ENCODE measurements around the gene PHKA2.

The PHKA2 gene

DNA sequence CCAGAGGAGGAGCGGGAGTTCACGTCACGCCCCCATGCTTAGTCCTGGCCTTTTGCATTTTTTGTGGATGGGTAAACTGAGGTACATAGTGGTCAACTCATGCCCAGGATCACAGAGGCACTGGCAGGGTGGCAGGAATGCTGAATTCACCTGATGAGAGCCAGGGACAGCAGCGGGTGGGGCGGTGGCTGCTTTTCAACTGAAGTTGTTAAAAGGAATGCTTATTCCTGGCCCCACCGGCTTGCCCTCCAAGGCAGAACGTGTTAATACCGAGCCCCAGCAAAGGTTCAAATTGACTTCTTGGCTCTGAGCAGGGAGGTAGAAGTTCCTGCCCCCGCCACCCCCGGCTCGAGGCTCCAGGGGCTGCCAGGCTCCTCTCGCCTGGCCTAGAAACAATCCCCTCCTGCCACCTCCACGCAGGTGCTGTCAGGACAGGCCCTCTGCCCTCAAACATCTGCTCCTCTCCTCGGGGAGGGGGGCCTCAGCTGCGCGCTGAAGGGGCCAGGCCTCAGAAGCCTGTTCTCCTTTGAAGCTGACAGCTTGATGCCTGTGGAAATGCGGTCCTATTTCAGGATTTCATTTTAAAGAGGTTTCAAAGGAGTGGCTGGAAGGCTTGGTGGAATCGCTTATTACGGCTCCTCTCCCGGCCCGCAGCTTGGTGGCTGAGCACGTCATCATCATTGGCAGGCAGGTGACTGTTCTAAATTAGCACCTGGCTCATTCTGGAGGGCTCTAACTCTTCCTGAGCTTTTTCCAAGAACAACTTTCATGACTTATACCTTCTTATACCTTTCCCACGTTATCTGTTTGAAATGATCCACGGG, 93.0 kb downstream of the PHKA2 start:
- no peak for DNase-seq (ENCODE audit: low read depth in 1 of 2, low spot score in 1 of 2)

DNA sequence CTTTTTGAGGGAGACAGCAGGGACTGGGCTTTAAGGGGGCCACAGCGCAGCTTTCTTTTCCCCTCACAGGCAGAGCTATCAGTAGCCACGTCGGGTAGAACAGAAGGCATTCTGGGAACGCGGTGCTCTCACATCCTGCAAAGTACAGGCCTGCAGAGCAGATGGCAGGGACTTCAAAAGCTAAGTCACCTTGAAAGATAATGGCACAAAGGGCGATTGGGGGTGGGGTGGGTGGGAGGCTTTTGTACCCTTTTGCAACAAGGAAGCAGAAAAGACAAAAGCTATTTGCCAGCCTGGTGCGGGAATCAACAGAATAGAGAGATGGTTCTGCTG, 93.9 kb downstream of the PHKA2 start:
- DNase-seq (ENCODE audit: low read depth in 1 of 2, low spot score in 1 of 2), result no peak

DNA sequence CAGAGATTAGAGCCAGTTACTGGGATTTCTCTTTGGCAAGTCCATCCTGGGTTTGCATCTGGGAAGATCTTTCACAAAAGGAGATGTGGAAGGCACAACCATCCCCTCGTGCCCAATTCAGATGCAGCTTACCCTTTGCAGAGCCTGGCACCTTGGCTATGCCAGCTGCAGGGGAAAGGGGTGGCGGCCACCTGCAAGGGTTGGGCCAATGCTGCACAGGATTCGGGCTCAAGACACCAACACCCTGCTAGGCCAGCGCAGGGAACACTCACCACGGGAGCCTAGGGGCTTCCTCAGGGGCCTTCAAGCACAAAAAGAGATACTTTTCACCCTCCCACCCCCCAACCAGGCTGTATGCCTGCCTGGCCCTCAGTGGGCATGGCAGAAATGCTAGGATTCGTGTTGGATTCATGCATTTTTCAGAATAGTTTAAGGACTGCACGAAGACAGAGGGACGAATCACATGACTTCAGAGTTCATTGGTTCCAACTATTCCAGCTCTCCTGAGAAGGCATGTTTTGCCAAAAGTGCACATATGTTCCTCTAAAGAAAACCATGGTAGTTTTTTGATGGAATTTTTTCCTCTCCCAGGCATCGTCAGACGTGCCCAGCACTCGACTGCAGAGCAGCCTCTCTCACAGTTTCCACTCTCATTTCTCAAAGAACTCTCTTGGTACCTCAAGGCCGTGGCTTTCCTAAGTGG, 94.4 kb downstream of the PHKA2 start:
- DNase-seq (ENCODE audit: low read depth in 1 of 2, low spot score in 1 of 2), result no peak

DNA sequence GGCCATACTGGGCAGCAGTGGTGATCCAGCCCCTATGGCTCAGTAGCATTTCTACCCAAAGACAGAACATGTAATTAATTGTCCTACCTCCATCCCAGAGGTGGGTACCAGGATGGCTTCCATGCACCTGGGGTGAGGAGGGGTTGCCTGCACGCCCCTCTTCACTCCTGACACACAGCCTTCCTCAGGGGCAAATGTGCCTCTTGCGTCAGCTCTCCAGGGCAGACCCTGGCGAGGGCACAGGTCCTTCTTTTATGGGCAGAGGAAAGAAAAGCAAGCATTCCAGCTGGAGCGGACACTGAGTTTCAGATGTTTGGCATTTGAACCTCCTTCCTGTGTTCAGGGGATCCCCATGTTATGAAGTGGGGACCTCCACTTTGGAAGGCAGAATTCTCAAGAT, 95.6 kb downstream of the PHKA2 start:
- no peak for DNase-seq (ENCODE audit: low read depth in 1 of 2, low spot score in 1 of 2)

DNA sequence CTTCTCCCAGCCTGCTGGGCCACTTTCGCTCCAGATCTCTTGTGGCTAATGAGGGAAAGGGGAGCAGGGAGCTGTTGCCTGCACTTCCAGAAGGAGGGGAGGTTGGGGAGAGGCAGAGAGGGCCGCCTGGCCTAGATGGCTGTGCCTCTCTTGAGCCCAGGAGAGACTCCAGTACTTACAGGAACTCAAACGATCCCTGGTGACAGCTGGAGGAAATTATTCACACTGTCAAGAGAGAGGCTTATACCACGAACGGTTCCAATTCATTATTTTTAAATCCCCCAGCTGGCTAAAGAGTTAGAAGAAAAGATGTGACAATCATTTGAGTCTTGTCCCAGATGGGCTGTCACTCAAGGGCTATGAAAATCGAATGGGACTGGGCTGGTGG, 96.1 kb downstream of the PHKA2 start:
- DNase-seq (ENCODE audit: low read depth in 1 of 2, low spot score in 1 of 2), result no peak

DNA sequence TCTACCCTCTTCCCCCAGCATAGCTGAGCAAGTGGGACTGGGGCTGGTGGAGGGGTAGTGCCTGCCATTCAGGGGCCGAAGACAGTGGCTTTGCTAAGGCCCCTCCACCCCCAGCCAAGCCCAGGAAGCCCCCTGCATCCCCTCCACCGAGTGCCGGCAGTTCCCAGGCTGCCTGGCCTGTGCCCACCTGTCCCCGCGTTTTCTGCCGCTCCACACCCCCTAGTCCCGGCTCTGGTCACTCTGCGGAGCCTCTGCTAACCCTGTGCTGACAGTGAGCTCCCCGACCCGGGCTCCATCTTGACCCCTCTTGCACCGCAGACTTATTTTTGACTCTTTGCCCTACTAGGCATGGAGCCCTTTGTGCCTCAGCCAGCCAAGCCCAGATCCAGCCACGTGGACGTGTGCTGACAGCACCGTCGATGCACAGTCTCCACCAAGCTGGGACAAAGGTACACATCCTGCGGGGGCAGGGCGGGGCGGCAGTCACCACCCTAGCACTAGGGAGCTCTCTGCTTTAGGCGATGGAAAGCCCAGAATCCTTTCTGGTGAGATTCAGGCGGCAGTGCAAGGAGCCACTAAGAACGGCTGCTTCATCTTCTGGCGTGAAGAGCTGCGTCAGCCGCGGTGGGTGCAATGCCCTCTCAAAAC, 96.6 kb downstream of the PHKA2 start:
- no peak for DNase-seq (ENCODE audit: low read depth in 1 of 2, low spot score in 1 of 2)

DNA sequence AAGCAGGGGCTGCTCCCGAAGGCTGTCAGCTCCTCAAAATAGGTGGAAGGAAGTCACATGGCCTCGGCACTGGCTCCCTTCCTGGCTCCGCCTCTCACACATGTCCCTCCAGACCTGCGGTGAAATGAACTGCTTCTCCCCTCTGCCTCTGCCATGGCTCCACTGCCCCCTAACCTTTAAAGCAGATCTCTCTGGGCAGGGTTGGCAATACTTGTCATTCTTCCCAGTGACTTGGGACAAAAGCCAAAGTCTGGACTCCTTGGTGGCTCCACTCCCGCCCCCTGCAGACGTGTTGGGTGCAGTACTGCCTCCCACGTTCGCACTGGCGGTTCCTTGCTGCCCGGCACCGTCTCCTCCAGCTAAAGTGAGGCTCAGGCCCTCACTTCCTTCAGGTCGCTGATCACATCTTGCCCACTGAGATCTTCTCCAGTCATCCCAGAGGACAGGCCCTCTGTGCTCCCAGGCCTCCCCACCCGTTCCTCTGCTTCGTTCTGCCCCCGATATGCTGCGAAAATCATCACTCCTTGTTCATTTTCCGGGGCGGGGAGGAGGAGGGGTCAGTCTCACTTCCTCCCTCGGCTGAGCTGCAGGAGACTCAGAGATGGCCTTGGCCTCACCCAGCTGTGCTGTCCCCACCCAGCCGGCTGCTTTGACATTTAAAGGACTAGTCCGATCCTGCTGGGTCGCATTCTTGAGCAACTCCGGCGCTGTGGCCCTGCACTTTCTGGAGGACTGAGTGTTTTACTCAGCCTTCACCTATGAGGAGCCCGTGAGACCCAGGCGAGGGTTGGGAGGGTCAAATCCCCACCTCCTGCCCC, 97.4 kb downstream of the PHKA2 start:
- DNase-seq (ENCODE audit: low read depth in 1 of 2, low spot score in 1 of 2), result peak in 1 of 2 donors; percentile 5

DNA sequence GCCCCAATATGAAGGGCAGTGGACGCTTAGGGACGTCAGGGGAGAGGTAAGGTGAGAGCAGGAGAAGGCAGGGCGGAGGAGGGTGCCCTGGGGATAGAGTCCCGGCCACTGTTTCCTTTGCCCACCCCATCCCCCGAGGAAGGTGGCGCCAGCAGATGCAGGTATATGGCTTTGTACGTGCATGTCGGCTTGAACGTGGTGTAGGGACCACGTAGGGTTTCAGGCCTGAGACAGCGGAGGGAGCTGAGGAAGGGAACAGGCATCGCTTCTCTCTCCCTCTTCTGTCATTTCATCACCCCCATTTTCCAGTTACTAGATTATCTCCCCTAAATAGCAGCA, 97.9 kb downstream of the PHKA2 start:
- DNase-seq (ENCODE audit: low read depth in 1 of 2, low spot score in 1 of 2), result no peak

DNA sequence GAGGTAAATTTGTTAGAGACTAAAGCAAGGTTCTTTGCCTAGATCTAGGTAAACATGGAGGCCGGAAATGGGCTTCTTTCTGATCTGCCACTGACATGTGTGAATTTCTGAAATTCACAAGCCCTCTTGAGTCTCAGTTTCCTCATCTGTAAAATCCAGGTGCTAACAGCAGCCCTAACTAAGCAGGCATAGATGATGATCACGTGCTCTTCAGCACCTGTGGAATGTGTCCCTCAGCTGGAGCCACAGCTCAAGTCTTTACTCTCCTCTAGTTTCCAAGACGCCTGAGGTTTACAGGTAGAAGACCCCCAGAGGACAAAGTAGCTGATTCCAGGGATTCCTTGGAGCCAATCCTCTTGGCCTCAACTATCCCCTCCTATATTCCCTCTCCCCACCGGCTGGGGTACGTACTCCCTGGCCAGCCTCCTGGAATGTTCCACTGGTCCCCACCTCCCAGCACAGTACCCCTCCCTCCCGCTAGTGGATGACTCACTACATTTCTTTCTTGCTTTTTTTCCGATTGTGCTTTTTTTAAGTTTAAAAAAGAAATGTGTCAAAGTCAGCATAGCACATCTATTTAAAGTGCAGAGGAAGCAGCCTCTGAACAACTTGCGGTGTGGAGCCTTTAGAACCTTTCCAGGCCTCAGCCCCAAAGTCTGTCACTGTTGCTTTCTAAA, 98.4 kb downstream of the PHKA2 start:
- no peak for DNase-seq (ENCODE audit: low read depth in 1 of 2, low spot score in 1 of 2)

DNA sequence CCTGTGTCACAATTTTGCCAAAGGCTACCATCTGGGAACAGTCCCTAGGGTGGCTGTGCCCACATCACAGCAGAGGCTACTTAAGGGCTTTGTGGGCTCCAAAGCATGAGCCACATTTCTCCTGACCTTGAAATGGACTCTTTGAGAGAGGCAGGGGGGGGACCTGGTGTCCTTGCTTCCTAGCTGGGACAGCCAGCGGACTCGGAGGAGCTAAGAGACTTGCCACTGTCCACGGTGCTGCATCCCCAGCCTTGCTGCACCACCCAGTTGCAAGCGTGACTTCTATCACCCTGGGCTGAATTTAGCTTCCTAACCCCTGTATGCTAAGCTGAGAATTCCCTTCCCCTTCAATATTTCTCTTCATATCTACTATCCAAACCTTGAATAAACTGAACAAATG, 99.0 kb downstream of the PHKA2 start:
- DNase-seq (ENCODE audit: low read depth in 1 of 2, low spot score in 1 of 2), result no peak

DNA sequence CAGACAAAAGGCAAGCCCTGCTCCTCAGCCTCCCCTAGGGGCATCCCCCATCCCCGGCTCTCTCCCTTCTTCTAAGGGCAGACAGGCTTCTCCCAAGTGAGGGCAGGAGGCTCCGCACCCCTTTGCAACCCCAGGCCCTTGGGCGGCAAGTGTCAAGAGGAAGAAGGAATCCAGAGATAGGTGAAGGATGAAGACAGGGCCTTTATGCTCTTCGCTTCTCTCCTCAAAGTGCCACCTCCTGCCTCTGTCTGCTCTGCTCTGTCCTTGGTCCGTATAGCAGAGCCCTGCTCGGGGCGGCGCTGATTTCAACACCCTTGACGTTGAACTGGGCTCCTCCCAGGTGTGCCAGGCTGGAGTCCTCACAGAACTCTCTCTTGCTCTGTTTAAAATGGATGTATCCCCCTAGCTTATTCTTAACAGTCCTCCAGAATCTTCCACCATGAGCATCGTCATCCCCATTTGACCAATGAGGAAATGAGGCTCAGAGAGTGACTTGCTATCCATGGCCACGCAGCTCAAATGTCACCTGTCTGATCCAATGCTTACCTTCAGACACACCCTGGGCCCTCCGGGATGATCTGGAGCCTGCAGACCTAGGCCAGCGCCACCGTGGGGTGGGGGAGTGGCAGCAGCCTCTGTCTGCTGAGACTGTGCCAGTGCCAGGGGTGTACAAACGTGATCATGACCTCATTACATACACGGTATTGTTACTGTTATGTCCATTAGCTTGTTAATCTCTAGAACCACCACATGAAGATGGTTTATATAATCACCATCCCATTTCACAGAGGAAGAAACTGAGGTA, 99.8 kb downstream of the PHKA2 start:
- DNase-seq (ENCODE audit: low read depth in 1 of 2, low spot score in 1 of 2), result no peak

DNA sequence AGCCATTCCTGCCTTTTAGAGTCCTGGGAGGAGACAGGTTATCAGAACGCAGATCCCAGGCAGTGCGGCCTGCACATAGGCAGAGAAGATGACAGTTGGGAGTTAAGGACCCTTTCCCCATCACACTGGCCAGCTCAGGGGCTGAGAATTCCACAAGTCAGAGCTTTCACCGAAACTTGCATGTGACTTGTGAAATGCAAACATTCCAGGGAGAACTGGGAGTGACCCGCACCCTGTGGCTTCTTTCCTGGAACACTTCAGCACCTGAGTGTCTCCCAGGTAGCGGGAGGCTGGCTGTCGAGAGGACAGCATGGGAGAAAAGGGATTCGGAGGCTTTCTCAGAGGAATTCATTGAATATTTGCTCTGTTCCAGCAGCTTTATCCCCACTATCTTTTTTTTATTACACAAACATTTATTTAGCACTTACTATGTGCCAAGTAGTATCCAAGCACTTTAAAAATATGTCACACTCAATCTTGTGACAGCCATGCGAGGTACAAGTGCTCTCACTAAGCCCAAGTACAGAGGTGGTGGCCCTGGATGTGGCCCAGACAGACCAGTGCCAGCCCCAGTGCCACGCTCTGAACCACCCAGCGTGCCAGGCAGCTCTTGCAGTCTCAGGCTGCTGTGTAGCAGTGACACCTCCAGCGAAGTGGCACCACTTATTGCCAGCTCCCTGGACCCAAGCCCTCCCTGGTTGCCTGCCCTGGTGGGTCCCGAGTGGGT, 100.5 kb downstream of the PHKA2 start:
- no peak for DNase-seq (ENCODE audit: low read depth in 1 of 2, low spot score in 1 of 2)

DNA sequence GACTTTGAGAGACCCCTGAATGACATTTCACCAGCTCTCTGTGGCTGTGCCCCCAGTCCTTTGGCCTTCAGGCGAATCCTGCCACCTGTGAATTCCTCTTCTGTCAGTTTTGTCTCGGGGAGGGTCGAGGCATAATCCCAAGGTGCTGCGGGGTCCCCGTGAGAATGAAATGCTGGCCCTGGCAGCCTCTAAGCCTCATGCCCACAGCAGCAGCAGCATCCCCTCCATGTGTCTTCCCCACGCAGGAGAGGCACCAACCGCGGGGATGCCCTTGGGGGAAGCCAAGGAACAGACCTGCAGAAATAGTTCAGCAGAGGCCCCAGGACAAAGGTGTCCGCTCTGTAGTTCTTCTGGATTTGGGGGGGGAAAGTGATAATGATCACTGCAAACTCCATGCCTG, 104.8 kb downstream of the PHKA2 start:
- no peak for DNase-seq (ENCODE audit: low read depth in 1 of 2, low spot score in 1 of 2)

DNA sequence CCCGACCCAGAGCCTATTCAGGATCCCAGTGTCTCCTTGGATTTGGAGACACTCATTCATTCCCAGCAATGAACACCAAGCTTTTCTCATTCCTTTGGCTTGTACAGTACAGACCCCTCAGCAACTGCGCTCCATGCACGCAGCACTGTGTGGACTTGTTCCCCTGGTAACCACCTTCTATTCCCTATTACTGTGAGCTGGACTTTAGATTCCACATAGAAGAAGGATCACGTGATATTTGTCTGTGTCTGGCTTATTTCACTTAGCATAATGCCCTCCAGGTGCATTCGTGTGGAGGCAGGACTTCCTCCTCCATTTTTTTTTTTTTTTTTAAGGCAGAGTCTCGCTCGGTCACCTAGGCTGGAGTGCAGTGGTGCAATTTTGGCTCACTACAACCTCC, 106.4 kb downstream of the PHKA2 start:
- DNase-seq (ENCODE audit: low read depth in 1 of 2, low spot score in 1 of 2), result no peak

DNA sequence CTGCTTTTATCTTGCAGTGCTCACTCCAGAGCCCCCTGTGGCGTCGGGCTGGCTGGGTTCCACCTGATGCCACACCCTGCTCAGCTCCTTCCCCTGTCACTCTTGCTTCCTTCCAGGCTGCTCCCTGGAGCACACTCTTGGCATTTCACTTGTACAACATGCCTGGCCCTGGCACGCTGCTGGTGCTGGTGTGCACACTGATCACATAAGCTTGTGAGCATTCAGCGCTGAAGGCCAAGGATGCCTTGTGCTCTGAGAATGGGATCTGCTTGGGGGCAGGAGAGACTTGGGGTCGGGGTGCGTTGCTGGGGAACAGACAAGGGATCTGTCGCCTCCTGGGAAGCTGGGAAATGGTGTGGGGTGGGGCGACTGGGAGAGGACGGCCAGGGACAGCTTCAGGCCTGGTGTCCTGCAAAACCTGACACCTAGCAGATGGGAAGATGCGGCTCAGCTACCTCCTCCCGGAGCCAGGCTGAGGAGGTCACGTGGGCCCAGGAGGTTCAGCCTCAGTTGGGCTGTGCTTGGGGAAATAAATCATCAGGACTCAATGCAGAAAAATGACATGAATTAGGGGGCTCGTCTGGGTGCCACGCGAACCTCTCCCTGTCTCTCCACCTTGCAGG, 108.5 kb downstream of the PHKA2 start:
- no peak for DNase-seq (ENCODE audit: low read depth in 1 of 2, low spot score in 1 of 2)

DNA sequence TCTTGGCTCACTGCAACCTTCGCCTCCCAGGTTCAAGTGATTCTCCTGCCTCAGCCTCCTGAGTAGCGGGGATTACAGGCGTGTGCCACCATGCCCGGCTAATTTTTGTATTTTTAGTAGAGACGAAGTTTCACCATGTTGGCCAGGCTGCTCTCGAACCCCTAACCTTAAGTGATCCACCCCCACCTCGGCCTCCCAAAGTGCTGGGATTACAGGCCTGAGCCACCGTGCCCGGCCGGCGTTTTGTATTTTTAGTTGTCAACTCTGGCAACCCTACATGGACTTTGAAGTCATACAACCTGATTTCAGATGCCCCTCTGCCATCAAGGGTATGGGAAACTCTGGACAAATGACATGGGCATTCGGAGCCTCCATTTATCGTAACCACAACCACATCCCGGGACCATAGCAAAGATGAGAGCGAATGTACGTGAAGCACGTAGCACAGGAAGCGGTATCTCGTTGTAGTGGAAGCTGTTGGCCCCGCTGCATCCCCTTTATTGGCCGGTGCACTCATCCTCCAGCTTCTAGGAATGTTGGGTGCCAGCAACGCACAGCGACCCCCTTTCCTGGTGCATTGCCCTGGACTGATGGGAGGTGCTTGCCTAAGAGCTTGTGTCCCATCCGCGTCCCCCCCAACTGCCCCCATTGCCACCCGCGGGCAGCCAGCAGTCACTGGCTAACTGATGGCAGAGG, 109.2 kb downstream of the PHKA2 start:
- no peak for DNase-seq (ENCODE audit: low read depth in 1 of 2, low spot score in 1 of 2)

DNA sequence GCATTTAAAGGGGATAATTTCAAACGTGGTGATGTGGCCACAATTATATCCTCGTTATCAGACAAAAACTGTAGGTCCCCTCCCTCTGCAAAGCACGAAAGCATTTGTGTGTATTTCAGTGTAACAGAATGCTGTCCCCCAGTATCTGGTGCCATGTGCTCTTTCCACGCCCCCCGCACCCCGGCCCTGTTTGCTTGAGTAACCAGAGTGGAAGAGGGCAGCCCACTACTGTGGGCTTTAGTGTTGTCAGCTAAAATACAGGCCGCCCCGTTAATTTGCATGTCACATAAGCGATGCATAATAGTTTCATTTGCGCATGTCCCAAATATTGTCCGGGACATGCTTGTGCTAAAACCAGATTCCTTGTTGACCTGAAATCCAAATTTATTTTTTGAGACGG, 110.1 kb downstream of the PHKA2 start:
- no peak for DNase-seq (ENCODE audit: low read depth in 1 of 2, low spot score in 1 of 2)

DNA sequence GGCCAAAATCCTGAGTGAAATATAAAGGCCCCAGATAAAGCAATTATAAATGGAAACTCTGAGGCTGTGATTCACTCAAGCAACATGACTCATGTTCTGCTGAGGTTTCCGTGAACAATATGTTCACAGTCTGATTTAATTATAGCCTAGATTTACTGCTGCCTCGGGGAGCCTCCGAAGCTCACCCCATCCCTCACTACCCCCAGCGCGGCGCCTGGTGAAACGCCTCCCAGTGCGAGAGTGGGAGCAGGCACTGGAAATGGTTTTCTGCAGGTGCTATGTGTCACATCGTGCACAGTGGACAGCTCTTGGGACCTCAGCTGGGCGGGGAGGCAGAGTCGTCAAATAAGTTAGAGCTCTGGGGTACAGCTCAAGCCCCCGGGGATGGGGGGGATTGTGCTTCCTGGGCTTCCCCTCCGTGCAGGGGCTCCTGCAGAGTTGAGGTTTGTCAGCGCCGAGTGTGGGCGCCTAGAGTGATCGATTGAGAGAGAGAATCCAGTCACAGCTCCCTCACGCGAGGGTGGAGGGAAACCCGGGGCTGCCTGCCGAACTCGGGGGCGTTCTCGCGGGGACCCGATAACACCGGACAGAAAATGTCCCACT, 110.6 kb downstream of the PHKA2 start:
- DNase-seq (ENCODE audit: low read depth in 1 of 2, low spot score in 1 of 2), result no peak

Measured in activated T-helper 1 cell treated with anti-CD3 and anti-CD28 coated beads, Interleukin-2, amount 50 U/mL, for 16 hours (primary cell).